ENCODE data around the gene KRT84. TPM values are rescaled to one million over a fixed set of nuclear protein-coding genes. Genes with fewer than 3 reads are reported as not detected.
A peak's percentile ranks its signal among the peaks of the same experiment; 100 is the strongest.

Gene KRT84
- total RNA-seq, 1 experiment from 2014 or later = not detected

GRCh38 chr12:52341066-52341580 is 44.3 kb downstream of the KRT84 start:
- intact Hi-C loops (cut with micrococcal nuclease; ENCODE audit: unreplicated experiment) = no loop called here
- no peak for DNase-seq
- TF ChIP-seq, protein P1, sequence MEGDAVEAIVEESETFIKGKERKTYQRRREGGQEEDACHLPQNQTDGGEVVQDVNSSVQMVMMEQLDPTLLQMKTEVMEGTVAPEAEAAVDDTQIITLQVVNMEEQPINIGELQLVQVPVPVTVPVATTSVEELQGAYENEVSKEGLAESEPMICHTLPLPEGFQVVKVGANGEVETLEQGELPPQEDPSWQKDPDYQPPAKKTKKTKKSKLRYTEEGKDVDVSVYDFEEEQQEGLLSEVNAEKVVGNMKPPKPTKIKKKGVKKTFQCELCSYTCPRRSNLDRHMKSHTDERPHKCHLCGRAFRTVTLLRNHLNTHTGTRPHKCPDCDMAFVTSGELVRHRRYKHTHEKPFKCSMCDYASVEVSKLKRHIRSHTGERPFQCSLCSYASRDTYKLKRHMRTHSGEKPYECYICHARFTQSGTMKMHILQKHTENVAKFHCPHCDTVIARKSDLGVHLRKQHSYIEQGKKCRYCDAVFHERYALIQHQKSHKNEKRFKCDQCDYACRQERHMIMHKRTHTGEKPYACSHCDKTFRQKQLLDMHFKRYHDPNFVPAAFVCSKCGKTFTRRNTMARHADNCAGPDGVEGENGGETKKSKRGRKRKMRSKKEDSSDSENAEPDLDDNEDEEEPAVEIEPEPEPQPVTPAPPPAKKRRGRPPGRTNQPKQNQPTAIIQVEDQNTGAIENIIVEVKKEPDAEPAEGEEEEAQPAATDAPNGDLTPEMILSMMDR (IDR thresholded peaks at IDR 0.05; ENCODE audit: unreplicated experiment) = no peak
- no peak overlapping the region for H3K27ac Mint-ChIP-seq (ENCODE audit: unreplicated experiment)
- H3K9me3 Mint-ChIP-seq (ENCODE audit: low read depth, unreplicated experiment) = no peaks in the 10 kb centered on the region
- peaks cover 26% of the 10 kb centered on the region for H3K4me1 Mint-ChIP-seq (ENCODE audit: low read depth, unreplicated experiment)
- CTCF ChIA-PET = no interaction called here
- peaks cover 17% of the 10 kb centered on the region for H3K27me3 Mint-ChIP-seq (ENCODE audit: unreplicated experiment)
- no peak overlapping the region for H3K4me3 Mint-ChIP-seq (ENCODE audit: low read depth, unreplicated experiment)
- H3K36me3 Mint-ChIP-seq (ENCODE audit: insufficient read depth, unreplicated experiment) = peaks cover 6% of the 10 kb centered on the region
- BruUV-seq (replicated peaks) = no TSS peak

GRCh38 chr12:52338241-52338960 is 47.1 kb downstream of the KRT84 start:
- TF ChIP-seq, protein P1 (IDR thresholded peaks at IDR 0.05; ENCODE audit: unreplicated experiment) = no peak
- no TSS peak for BruUV-seq (replicated peaks)
- Mint-ChIP-seq H3K9me3 (ENCODE audit: low read depth, unreplicated experiment) (no peaks in the 10 kb centered on the region), H3K36me3 (ENCODE audit: insufficient read depth, unreplicated experiment) (no peaks in the 10 kb centered on the region), H3K4me1 (ENCODE audit: low read depth, unreplicated experiment) (peaks cover 20% of the 10 kb centered on the region), H3K27me3 (ENCODE audit: unreplicated experiment) (peaks cover 17% of the 10 kb centered on the region), H3K4me3 (ENCODE audit: low read depth, unreplicated experiment) (no peak overlapping the region), H3K27ac (ENCODE audit: unreplicated experiment) (no peak overlapping the region)
- intact Hi-C loops (cut with micrococcal nuclease; ENCODE audit: unreplicated experiment) = no loop called here
- no peak for DNase-seq
- CTCF ChIA-PET = interaction anchor here (0.6 kb wide), 1 partner anchor 245 kb away, joined by 3 read pairs; no protein-coding TSS in a partner anchor

DNA sequence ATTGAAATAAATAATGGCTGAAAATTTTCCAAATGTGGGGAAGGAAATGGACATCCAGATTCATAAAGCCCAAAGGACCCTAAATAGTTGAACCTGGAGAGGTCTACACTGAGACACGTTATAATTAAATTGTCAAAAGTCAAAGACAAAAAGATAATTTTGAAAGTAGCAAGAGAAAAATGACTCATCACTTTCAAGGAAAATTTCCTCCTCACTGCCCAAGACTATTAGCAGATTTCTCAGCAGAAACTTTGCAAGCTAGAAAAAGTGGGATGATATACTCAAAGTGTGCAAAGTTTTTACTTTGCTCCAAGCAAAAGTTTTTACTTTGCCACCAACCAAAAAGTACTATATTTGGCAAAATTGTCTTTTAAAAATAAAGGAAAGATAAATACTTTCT is 48.4 kb downstream of the KRT84 start:
- no peaks in the 10 kb centered on the region for H3K9me3 Mint-ChIP-seq (ENCODE audit: low read depth, unreplicated experiment)
- BruUV-seq (replicated peaks) = no TSS peak
- TF ChIP-seq, protein P1 (IDR thresholded peaks at IDR 0.05; ENCODE audit: unreplicated experiment) = no peak
- H3K27ac Mint-ChIP-seq (ENCODE audit: unreplicated experiment) = peak overlapping the region; percentile 31
- CTCF ChIA-PET = interaction anchor here (0.6 to 1.2 kb wide), 2 partner anchors 81 to 1407 kb away, joined by 3 read pairs; no protein-coding TSS in a partner anchor
- H3K4me3 Mint-ChIP-seq (ENCODE audit: low read depth, unreplicated experiment) = no peak overlapping the region
- intact Hi-C loops (cut with micrococcal nuclease; ENCODE audit: unreplicated experiment) = no loop called here
- peaks cover 21% of the 10 kb centered on the region for H3K27me3 Mint-ChIP-seq (ENCODE audit: unreplicated experiment)
- peaks cover 22% of the 10 kb centered on the region for H3K4me1 Mint-ChIP-seq (ENCODE audit: low read depth, unreplicated experiment)
- no peaks in the 10 kb centered on the region for H3K36me3 Mint-ChIP-seq (ENCODE audit: insufficient read depth, unreplicated experiment)
- DNase-seq = no peak

- DNase-seq = no peak
- H3K9me3 Mint-ChIP-seq (ENCODE audit: low read depth, unreplicated experiment) = peaks cover 3% of the 10 kb centered on the region
- CTCF ChIA-PET = interaction anchor here (0.6 to 1.2 kb wide), 3 partner anchors 80 to 1407 kb away, joined by 3 to 5 read pairs (median 3); no protein-coding TSS in a partner anchor
Observed at GRCh38 chr12:52336641-52337040, 48.8 kb downstream of the KRT84 start.

More at GRCh38 chr12:52336641-52337040, 48.8 kb downstream of the KRT84 start:
- TF ChIP-seq, protein P1 (IDR thresholded peaks at IDR 0.05; ENCODE audit: unreplicated experiment) = no peak
- Mint-ChIP-seq H3K4me1 (ENCODE audit: low read depth, unreplicated experiment) (peaks cover 26% of the 10 kb centered on the region), H3K4me3 (ENCODE audit: low read depth, unreplicated experiment) (no peak overlapping the region), H3K36me3 (ENCODE audit: insufficient read depth, unreplicated experiment) (no peaks in the 10 kb centered on the region), H3K27me3 (ENCODE audit: unreplicated experiment) (peaks cover 25% of the 10 kb centered on the region), H3K27ac (ENCODE audit: unreplicated experiment) (peak overlapping the region; percentile 31)
- no TSS peak for BruUV-seq (replicated peaks)
- intact Hi-C loops (cut with micrococcal nuclease; ENCODE audit: unreplicated experiment) = no loop called here
